ENCODE data around the gene HSF5.

The HSF5 gene

GRCh38 chr17:58414596-58414997 is 73.6 kb downstream of the HSF5 start:
- DNase-seq = no peak

GRCh38 chr17:58413684-58414083 is 74.5 kb downstream of the HSF5 start:
- no peaks in the 10 kb centered on the region for H3K36me3 ChIP-seq (ENCODE audit: insufficient read depth, low read length)
- TF ChIP-seq EZH2 (IDR thresholded peaks at IDR 0.05; ENCODE audit: borderline replicate concordance, low read depth, low read length, severe bottlenecking) = no peak
- no peaks in the 10 kb centered on the region for H3K79me2 ChIP-seq (ENCODE audit: insufficient read depth, low read length)
- ATAC-seq (ENCODE audit: insufficient read depth, low read depth) (no peak), DNase-seq (no peak)
- H3K27me3 ChIP-seq (ENCODE audit: insufficient read depth, low read length, poor library complexity) = peaks cover 37% of the 10 kb centered on the region
- no peak overlapping the region for H3K4me2 ChIP-seq (ENCODE audit: insufficient read depth, low read length)
- H3K4me3 ChIP-seq (ENCODE audit: low read depth in 1 of 2, low read length in 2 of 2) = no peak overlapping the region
- H3K4me1 ChIP-seq (ENCODE audit: insufficient read depth, low read length) = peaks cover 10% of the 10 kb centered on the region
- no peaks in the 10 kb centered on the region for H3K9me3 ChIP-seq (ENCODE audit: insufficient read depth, low read length, severe bottlenecking)
- H2AFZ ChIP-seq (ENCODE audit: low read depth, low read length) = no peak overlapping the region
- no peaks in the 10 kb centered on the region for H4K20me1 ChIP-seq (ENCODE audit: insufficient read depth, low read length)
- H3K9ac ChIP-seq (ENCODE audit: low read depth, low read length) = no peak overlapping the region
- no peak overlapping the region for H3K27ac ChIP-seq (ENCODE audit: low read length)

More at GRCh38 chr17:58414596-58414997, 73.6 kb downstream of the HSF5 start:
- peaks cover 10% of the 10 kb centered on the region for H3K4me1 ChIP-seq (ENCODE audit: insufficient read depth, low read length)
- no peaks in the 10 kb centered on the region for H4K20me1 ChIP-seq (ENCODE audit: insufficient read depth, low read length)
- no peaks in the 10 kb centered on the region for H3K9me3 ChIP-seq (ENCODE audit: insufficient read depth, low read length, severe bottlenecking)
- TF ChIP-seq EZH2 (IDR thresholded peaks at IDR 0.05; ENCODE audit: borderline replicate concordance, low read depth, low read length, severe bottlenecking) (no peak), CTCF (IDR thresholded peaks at IDR 0.05; ENCODE audit: borderline replicate concordance, extremely low read depth, low read length, poor library complexity, severe bottlenecking) (no peak)
- H3K27ac ChIP-seq (ENCODE audit: low read length) = no peak overlapping the region
- H3K9ac ChIP-seq (ENCODE audit: low read depth, low read length) = no peak overlapping the region
- H3K4me3 ChIP-seq (ENCODE audit: low read depth in 1 of 2, low read length in 2 of 2) = no peak overlapping the region
- H3K27me3 ChIP-seq (ENCODE audit: insufficient read depth, low read length, poor library complexity) = peaks cover 31% of the 10 kb centered on the region
- H3K4me2 ChIP-seq (ENCODE audit: insufficient read depth, low read length) = no peak overlapping the region
- H3K36me3 ChIP-seq (ENCODE audit: insufficient read depth, low read length) = no peaks in the 10 kb centered on the region
- no peak for ATAC-seq (ENCODE audit: insufficient read depth, low read depth)
- H3K79me2 ChIP-seq (ENCODE audit: insufficient read depth, low read length) = no peaks in the 10 kb centered on the region
- H2AFZ ChIP-seq (ENCODE audit: low read depth, low read length) = no peak overlapping the region

GRCh38 chr17:58412961-58413586 is 75.1 kb downstream of the HSF5 start:
- Histone ChIP-seq H3K79me2 (ENCODE audit: insufficient read depth, low read length) (no peaks in the 10 kb centered on the region), H3K36me3 (ENCODE audit: insufficient read depth, low read length) (no peaks in the 10 kb centered on the region), H3K9me3 (ENCODE audit: insufficient read depth, low read length, severe bottlenecking) (no peaks in the 10 kb centered on the region), H3K4me2 (ENCODE audit: insufficient read depth, low read length) (no peak overlapping the region), H4K20me1 (ENCODE audit: insufficient read depth, low read length) (no peaks in the 10 kb centered on the region), H3K4me3 (ENCODE audit: low read depth in 1 of 2, low read length in 2 of 2) (no peak overlapping the region), H3K27ac (ENCODE audit: low read length) (no peak overlapping the region), H3K27me3 (ENCODE audit: insufficient read depth, low read length, poor library complexity) (peaks cover 43% of the 10 kb centered on the region), H3K9ac (ENCODE audit: low read depth, low read length) (no peak overlapping the region), H2AFZ (ENCODE audit: low read depth, low read length) (no peak overlapping the region), H3K4me1 (ENCODE audit: insufficient read depth, low read length) (peaks cover 8% of the 10 kb centered on the region)
- ATAC-seq (ENCODE audit: insufficient read depth, low read depth) = no peak
- DNase-seq = no peak
- no peak for TF ChIP-seq CTCF (IDR thresholded peaks at IDR 0.05; ENCODE audit: borderline replicate concordance, extremely low read depth, low read length, poor library complexity, severe bottlenecking)
- TF ChIP-seq EZH2 (IDR thresholded peaks at IDR 0.05; ENCODE audit: borderline replicate concordance, low read depth, low read length, severe bottlenecking) = no peak

- H2AFZ ChIP-seq (ENCODE audit: low read depth, low read length) = no peak overlapping the region
- H3K27me3 ChIP-seq (ENCODE audit: insufficient read depth, low read length, poor library complexity) = peaks cover 45% of the 10 kb centered on the region
- ATAC-seq (ENCODE audit: insufficient read depth, low read depth) = no peak
- H3K9ac ChIP-seq (ENCODE audit: low read depth, low read length) = no peak overlapping the region
- H3K4me3 ChIP-seq (ENCODE audit: low read depth in 1 of 2, low read length in 2 of 2) = no peak overlapping the region
- TF ChIP-seq CTCF (IDR thresholded peaks at IDR 0.05; ENCODE audit: borderline replicate concordance, extremely low read depth, low read length, poor library complexity, severe bottlenecking) (no peak), EZH2 (IDR thresholded peaks at IDR 0.05; ENCODE audit: borderline replicate concordance, low read depth, low read length, severe bottlenecking) (no peak)
- no peaks in the 10 kb centered on the region for H3K4me1 ChIP-seq (ENCODE audit: insufficient read depth, low read length)
- no peaks in the 10 kb centered on the region for H3K9me3 ChIP-seq (ENCODE audit: insufficient read depth, low read length, severe bottlenecking)
- no peaks in the 10 kb centered on the region for H4K20me1 ChIP-seq (ENCODE audit: insufficient read depth, low read length)
- H3K4me2 ChIP-seq (ENCODE audit: insufficient read depth, low read length) = no peak overlapping the region
- DNase-seq = no peak
- H3K36me3 ChIP-seq (ENCODE audit: insufficient read depth, low read length) = no peaks in the 10 kb centered on the region
- no peaks in the 10 kb centered on the region for H3K79me2 ChIP-seq (ENCODE audit: insufficient read depth, low read length)
- H3K27ac ChIP-seq (ENCODE audit: low read length) = no peak overlapping the region
These were observed 76.0 kb downstream of the HSF5 start for GRCh38 chr17:58412064-58412703.

Measured in DND-41 (cell line).